Spleen (tissue), 13 donors: ENCODE results near the gene GABRE. TPM values are rescaled to one million over a fixed set of nuclear protein-coding genes. Genes with fewer than 3 reads are reported as not detected.

Experiments
- DNase-seq: peaks from one replicate; pipeline ENCODE4 v3.0.0-alpha.2; 2020
- H3K27ac ChIP-seq, 8 donors: fragments of 200-600 bp; sonication (generic) in 7 of 8; 1 replicate in 4 of 8; 2 replicates in 4 of 8; pipeline versions ENCODE4 v1.5.0 to v1.8.0; 2016 to 2021; ENCODE audit warnings: inconsistent platforms in 4 of 8, mild to moderate bottlenecking in 4 of 8, moderate library complexity in 1 of 8
- H3K27me3 ChIP-seq, 7 donors: fragments of 200-600 bp; sonication (generic) in 6 of 7; replicated peaks in 1 of 7; 1 replicate in 4 of 7; 2 replicates in 3 of 7; pipeline versions ENCODE4 v1.5.0 to v1.8.0; 2016 to 2021; ENCODE audit warnings: inconsistent platforms in 3 of 7, mild to moderate bottlenecking in 1 of 7
- H3K36me3 ChIP-seq, 6 donors: fragments of 200-600 bp; sonication (generic) in 5 of 6; 1 replicate in 4 of 6; 2 replicates in 2 of 6; pipeline versions ENCODE4 v1.5.0 to v1.8.0; 2016 to 2021; ENCODE audit warnings: inconsistent platforms in 2 of 6
- H3K4me1 ChIP-seq, 6 donors: fragments of 200-600 bp; sonication (generic) in 5 of 6; 1 replicate in 3 of 6; 2 replicates in 3 of 6; pipeline versions ENCODE4 v1.5.0 to v1.8.0; 2016 to 2021; ENCODE audit warnings: inconsistent platforms in 3 of 6
- H3K4me3 ChIP-seq, 8 donors: fragments of 200-600 bp; sonication (generic) in 7 of 8; 1 replicate in 4 of 8; 2 replicates in 4 of 8; pipeline versions ENCODE4 v1.5.0 to v1.8.0; 2016 to 2021; ENCODE audit warnings: inconsistent platforms in 4 of 8, mild to moderate bottlenecking in 4 of 8, moderate library complexity in 2 of 8
- H3K9me3 ChIP-seq, 8 donors: fragments of 200-600 bp; sonication (generic) in 7 of 8; 1 replicate in 4 of 8; 2 replicates in 4 of 8; pipeline versions ENCODE4 v1.5.0 to v1.8.0; 2016 to 2021; ENCODE audit warnings: inconsistent platforms in 4 of 8
- POLR2A ChIP-seq, 3 donors: fragments of 450-650 bp; IDR thresholded peaks; one replicate each; pipeline ENCODE4 v1.5.1; 2017; ENCODE audit warnings: antibody characterized with exemption in 3 of 3, mild to moderate bottlenecking in 1 of 3
- POLR2AphosphoS5 ChIP-seq, 3 donors: sonication (generic); formaldehyde crosslinking; IDR thresholded peaks; one replicate each; pipeline ENCODE4 v1.5.1; 2017; ENCODE audit warnings: antibody characterized with exemption in 3 of 3
- WGBS, 5 donors: extraction: QIAGEN DNeasy Blood & Tissue Kit in 3 of 5; methylation state at CpG; one replicate each; pipeline versions ENCODE4 v1.1.5 to v1.1.7; 2013 to 2018; 5-methylcytosine and 5-hydroxymethylcytosine counted together
- intact Hi-C: fragments of 100-400 bp; cut with DNase I; formaldehyde crosslinking; loops from one replicate; pipeline ENCODE4 v1.15.0; 2023; ENCODE audit warnings: low total_unique reads
- long read RNA-seq, 2 donors: transcript quantifications; one replicate each; lab custom pipeline, GENCODE V29; 2026
- polyA plus RNA-seq, 3 donors: library from polyadenylated mRNA; stranded (reverse); fragments of 200-250 nt; gene quantifications; one replicate each; pipeline ENCODE4 v1.2.1, GENCODE V29; 2013
- total RNA-seq, 7 donors: library from RNA; depleted of rRNA in 3 of 7; stranded (reverse); fragments of >200 nt in 3 of 7; fragmentation: NEBNext Ultra II Directional in 4 of 7; extraction: Animal tissue kit (Norgen Biotek cat#: 25700) in 4 of 7; gene quantifications; one replicate each; pipeline versions ENCODE4 v1.1.0 to v1.2.1, GENCODE V29; 2016 to 2021
- TF ChIP-seq, protein P1 (sequence below), 11 experiments: fragments of 200-600 bp in 7 of 11; fragments of 450-650 bp in 4 of 11; sonication (generic) in 4 of 11; IDR thresholded peaks in 8 of 11; conservative IDR thresholded peaks in 3 of 11; 1 replicate in 7 of 11; 2 replicates in 4 of 11; pipeline versions ENCODE4 v1.4.0 to v1.8.0; 2016 to 2021; ENCODE audit warnings: antibody characterized with exemption in 11 of 11, inconsistent platforms in 4 of 11, mild to moderate bottlenecking in 1 of 11
- donor health status: healthy with polysubstance abuse.
- donor health status: DM: no; HTN: no; CAD: no; lungs with moderate emphysema.
- donor health status: DM: no; HTN: no; CAD: no.
- donor health status: Bipolar disorder and iron deficiency.
- donor health status: healthy.
- donor health status: DM: no; HTN: no; CAD: no.
- donor health status: DM: yes; HTN: yes; CAD: no.

The GABRE gene, protein sequence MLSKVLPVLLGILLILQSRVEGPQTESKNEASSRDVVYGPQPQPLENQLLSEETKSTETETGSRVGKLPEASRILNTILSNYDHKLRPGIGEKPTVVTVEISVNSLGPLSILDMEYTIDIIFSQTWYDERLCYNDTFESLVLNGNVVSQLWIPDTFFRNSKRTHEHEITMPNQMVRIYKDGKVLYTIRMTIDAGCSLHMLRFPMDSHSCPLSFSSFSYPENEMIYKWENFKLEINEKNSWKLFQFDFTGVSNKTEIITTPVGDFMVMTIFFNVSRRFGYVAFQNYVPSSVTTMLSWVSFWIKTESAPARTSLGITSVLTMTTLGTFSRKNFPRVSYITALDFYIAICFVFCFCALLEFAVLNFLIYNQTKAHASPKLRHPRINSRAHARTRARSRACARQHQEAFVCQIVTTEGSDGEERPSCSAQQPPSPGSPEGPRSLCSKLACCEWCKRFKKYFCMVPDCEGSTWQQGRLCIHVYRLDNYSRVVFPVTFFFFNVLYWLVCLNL
- total RNA-seq (10 to 100 TPM; 11.2 to 32.6 (median 21.4) TPM), polyA plus RNA-seq (1 to 10 TPM; 1.8 to 7.4 (median 6.1) TPM)
- long read RNA-seq, donor 1, full-length matches to known transcripts: 3 of 3 reads
- long read RNA-seq, donor 1, partial matches to known transcripts: 0 of 3 reads
- long read RNA-seq, donor 1, other reads (novel, unspliced or antisense): 0 of 3 reads
- long read RNA-seq, donor 2, full-length matches to known transcripts: 2 of 2 reads
- long read RNA-seq, donor 2, partial matches to known transcripts: 0 of 2 reads
- long read RNA-seq, donor 2, other reads (novel, unspliced or antisense): 0 of 2 reads

DNA sequence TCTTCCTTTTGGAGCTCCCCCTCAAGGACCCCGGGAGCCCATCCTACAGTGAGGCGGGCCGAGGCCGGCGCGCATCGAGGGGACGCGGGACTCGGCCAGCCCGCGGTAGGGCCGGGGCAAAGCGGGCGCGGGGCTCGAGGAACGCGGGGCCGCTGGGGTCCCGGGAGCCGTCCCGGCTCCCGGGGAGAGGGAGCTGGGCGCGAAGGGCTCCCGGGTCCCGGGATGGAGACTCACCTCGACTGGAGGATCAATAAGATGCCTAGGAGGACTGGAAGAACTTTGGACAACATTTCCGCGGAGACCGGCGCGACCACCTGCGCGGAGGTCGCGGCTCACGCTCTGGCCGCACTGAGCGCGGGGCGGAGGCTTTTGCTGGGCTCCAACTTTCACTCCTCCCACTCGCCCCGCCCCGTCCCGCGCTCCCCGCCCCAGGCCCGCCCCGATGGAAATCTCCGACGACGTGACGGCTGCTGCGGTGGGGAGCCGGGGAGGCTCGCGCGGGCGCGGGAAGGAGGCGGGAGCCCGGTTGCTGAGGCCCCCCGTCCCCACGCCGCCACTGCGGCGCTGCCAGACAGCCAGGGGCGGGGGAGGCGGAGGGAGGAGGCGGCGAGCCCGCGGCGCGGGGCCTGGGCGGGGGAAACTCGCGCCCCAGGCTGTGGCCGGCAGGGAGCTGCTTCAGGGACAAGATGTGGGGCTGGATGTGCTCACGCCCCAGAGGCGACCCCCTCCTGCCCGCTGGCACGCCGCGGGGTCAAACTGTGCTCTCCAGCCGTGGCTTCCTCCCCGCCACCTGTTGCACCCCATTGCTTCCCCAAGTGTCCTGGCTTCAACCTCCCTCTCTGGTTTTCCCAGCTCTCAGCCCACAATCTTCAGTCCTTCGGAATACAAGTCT lies at the start of gene GABRE:
GABRE (minus strand) TSS at position 341 of the 892 bp plus-strand sequence; CDS start at position 290, 51 bp downstream.
- H3K4me1 ChIP-seq: no peaks in the 10 kb centered on the region
- peak within 1 kb of the TSS; percentile 5 to 64 (median 31) for H3K4me3 ChIP-seq
- no peak for TF ChIP-seq POLR2A (IDR thresholded peaks at IDR 0.05)
- peak; percentile 46 to 78 (median 75) for TF ChIP-seq POLR2AphosphoS5 (IDR thresholded peaks at IDR 0.05)
- TF ChIP-seq, protein P1, sequence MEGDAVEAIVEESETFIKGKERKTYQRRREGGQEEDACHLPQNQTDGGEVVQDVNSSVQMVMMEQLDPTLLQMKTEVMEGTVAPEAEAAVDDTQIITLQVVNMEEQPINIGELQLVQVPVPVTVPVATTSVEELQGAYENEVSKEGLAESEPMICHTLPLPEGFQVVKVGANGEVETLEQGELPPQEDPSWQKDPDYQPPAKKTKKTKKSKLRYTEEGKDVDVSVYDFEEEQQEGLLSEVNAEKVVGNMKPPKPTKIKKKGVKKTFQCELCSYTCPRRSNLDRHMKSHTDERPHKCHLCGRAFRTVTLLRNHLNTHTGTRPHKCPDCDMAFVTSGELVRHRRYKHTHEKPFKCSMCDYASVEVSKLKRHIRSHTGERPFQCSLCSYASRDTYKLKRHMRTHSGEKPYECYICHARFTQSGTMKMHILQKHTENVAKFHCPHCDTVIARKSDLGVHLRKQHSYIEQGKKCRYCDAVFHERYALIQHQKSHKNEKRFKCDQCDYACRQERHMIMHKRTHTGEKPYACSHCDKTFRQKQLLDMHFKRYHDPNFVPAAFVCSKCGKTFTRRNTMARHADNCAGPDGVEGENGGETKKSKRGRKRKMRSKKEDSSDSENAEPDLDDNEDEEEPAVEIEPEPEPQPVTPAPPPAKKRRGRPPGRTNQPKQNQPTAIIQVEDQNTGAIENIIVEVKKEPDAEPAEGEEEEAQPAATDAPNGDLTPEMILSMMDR (IDR thresholded peaks at IDR 0.05 in 8 of 11, conservative IDR thresholded peaks at IDR 0.05 in 3 of 11): no peak
- DNase-seq: no peak
- peak within 1 kb of the TSS in 5 of 8 donors; percentile 33 to 71 (median 56) for H3K27ac ChIP-seq
- intact Hi-C loops: no loop called here
- H3K36me3 ChIP-seq: no peaks in the 10 kb centered on the region
- no peaks in the 10 kb centered on the region for H3K9me3 ChIP-seq
- H3K27me3 ChIP-seq: peaks cover 0 to 30% (median 11%) of the 10 kb centered on the region in 7 donors
- 4 to 44% (median 30%) methylated on average over 2 to 85 of the region's 90 CpGs for WGBS, 5 donors

- Histone ChIP-seq H3K4me3 (no peak overlapping the region), H3K27me3 (peaks cover 0 to 6% (median 0%) of the 10 kb centered on the region in 7 donors), H3K4me1 (no peaks in the 10 kb centered on the region), H3K9me3 (no peaks in the 10 kb centered on the region), H3K36me3 (no peaks in the 10 kb centered on the region), H3K27ac (no peak overlapping the region)
- no peak for DNase-seq
- intact Hi-C loops: no loop called here
- 70 to 89% (median 82%) methylated on average over 3 of the region's 3 CpGs for WGBS, 5 donors
- TF ChIP-seq POLR2A (IDR thresholded peaks at IDR 0.05) (no peak), POLR2AphosphoS5 (IDR thresholded peaks at IDR 0.05) (no peak)
- TF ChIP-seq, protein P1 (IDR thresholded peaks at IDR 0.05 in 8 of 11, conservative IDR thresholded peaks at IDR 0.05 in 3 of 11): no peak
Observed at GRCh38 chrX:152020888-152021287, 46.4 kb upstream of the GABRE start.

DNA sequence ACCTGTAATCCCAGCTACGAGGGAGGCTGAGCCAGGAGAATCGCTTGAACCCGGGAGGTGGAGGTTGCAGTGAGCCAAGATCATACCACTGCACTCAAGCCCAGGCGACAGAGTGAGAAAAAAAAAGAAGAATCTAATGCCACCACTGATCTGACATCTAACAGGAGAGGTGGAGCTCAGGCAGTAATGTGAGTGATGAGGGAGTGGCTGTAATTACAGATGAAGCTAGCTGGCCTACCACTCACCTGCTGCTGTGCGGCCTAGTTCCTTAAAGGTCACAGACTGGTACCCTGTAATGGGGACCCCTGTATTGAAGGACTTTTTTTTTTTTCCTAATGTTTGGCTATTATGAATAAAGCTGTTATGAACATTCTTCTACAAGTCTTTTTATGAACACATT lies 25.3 kb upstream of the GABRE start:
- TF ChIP-seq, protein P1 (IDR thresholded peaks at IDR 0.05 in 8 of 11, conservative IDR thresholded peaks at IDR 0.05 in 3 of 11): no peak
- no peak for TF ChIP-seq POLR2AphosphoS5 (IDR thresholded peaks at IDR 0.05)
- no peak for TF ChIP-seq POLR2A (IDR thresholded peaks at IDR 0.05)
- intact Hi-C loops: no loop called here

More for the DNA sequence above, 25.3 kb upstream of the GABRE start:
- DNase-seq: no peak
- Histone ChIP-seq H3K27me3 (no peaks in the 10 kb centered on the region), H3K4me3 (no peak overlapping the region), H3K4me1 (no peaks in the 10 kb centered on the region), H3K36me3 (no peaks in the 10 kb centered on the region), H3K9me3 (peaks cover 0 to 4% (median 0%) of the 10 kb centered on the region in 8 donors), H3K27ac (no peak overlapping the region)
- WGBS, 5 donors: 81 to 92% (median 88%) methylated on average over 5 of the region's 5 CpGs
